ENCODE results near the gene CEMIP.

CEMIP gene

DNA sequence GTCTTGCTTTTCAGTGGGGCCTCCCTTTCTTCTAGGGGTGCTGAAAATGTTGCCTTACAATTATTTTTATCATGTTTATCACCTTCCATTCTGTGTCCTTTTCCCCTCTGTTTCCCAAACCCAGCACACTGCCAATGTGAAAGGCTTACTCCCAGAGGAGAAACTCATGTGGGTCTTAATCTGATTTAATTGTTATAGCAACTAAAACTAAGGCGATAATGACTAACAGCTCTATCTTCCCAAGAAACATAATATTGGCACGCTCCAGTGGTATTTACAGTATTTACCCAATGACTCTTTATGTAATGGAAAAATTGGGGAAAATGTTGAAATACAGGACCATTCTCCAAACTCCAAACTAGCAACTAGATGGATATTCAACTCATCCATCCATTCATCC is 152.0 kb downstream of the CEMIP start:
- no peak for DNase-seq (ENCODE audit: low read depth)

DNA sequence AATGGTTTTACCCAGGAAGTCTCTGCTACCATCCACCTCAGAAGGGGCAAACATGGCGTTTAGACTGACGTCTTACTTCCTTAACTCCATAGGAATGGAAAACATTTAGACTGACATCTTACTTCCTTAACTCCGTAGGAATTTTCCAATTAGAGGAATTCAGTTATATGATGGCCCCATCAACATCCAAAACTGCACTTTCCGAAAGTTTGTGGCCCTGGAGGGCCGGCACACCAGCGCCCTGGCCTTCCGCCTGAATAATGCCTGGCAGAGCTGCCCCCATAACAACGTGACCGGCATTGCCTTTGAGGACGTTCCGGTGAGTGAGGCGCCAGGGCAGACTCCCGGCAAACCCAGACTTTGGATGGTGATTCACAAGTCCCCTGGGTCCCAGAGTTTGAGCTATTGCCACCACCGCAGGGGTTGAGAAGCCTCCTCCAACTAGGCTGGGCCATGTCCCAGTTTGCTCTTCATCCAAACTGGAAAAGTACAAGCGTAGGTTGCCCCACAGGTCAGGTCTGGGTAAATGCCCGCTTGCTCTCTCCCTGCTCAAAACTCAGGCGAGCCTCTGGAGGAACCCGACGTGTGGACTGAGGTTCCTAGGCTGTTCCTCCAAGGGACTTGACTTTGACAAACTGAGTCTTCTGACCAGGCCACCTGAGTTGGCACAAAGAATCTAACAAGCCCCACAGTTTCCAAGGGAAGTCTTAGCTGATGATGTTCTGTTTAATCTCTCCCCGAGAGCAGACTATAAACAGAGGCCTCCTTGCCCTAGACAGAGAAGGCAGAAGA is 152.7 kb downstream of the CEMIP start:
- no peak for DNase-seq (ENCODE audit: low read depth)

- DNase-seq (ENCODE audit: low read depth): no peak
Measured at GRCh38 chr15:80932513-80932815, 153.3 kb downstream of the CEMIP start.

GRCh38 chr15:80932989-80933388 is 153.8 kb downstream of the CEMIP start:
- DNase-seq (ENCODE audit: low read depth): no peak

GRCh38 chr15:80934761-80935221 is 155.6 kb downstream of the CEMIP start:
- no peak for DNase-seq (ENCODE audit: low read depth)

DNA sequence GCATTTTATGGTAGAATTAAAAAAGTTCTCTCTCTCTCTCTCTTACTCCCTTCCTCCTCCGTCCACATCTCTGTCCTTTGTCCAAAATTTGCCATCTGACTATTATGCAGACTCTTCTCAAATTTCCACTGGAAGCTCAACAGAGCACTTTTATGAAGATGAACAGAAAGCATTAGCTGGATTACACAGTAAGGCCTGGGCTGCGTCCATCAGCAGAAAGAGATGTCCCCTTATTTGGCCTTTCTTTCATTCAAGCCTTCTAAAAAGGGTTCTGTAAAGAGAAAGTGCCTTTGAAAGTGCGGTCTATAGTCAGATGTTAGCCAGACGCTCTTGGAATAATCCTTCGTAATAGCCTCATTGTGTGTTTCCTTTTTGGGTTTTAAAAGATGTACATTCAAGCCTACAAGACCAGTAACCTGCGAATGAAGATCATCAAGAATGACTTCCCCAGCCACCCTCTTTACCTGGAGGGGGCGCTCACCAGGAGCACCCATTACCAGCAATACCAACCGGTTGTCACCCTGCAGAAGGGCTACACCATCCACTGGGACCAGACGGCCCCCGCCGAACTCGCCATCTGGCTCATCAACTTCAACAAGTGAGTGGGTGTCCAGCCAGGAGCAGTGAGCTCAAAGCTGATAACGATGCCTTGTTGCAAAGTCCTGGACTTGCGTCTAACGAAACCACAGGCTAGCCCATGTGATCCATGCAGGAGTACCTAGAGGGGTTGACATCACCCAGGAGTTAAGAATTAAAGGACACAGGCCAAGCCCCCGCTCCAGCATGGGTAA is 157.3 kb downstream of the CEMIP start:
- DNase-seq (ENCODE audit: low read depth): no peak

DNA sequence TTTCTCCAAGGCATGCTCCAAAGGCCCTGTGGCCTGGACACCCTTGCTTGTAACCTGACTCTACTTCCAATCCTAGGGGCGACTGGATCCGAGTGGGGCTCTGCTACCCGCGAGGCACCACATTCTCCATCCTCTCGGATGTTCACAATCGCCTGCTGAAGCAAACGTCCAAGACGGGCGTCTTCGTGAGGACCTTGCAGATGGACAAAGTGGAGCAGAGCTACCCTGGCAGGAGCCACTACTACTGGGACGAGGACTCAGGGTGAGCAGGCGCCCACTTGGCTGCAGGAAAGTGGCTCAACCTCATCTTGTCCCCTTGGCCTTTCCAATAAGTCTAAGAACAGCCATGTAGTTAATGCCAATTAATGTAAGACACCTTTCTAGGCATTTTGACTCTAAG is 158.5 kb downstream of the CEMIP start:
- no peak for DNase-seq (ENCODE audit: low read depth)

GRCh38 chr15:80939216-80939615 is 160.0 kb downstream of the CEMIP start:
- DNase-seq (ENCODE audit: low read depth): no peak

DNA sequence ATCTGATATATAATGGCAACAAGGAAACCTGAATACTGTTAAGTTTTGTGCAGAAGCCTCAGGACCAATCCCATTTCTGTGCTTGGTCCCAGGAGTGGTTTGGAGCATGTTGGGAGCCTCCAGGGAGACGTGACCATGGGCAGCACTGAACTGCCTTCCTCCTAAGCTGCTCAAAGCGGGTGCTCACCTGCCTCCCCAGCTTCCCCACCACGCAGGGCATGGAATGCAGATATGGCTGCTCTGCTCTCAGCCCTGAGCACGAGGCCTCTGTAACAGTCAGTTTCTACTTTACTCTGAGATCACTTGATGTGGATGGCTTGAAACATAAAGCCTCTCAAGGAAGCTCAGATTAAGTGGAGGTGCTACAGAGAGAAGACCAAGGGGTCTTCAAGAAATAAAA is 161.2 kb downstream of the CEMIP start:
- DNase-seq (ENCODE audit: low read depth): no peak

- no peak for DNase-seq (ENCODE audit: low read depth)
Measured at GRCh38 chr15:80940851-80941250, 161.7 kb downstream of the CEMIP start.

GRCh38 chr15:80942266-80942665 is 163.1 kb downstream of the CEMIP start:
- DNase-seq (ENCODE audit: low read depth): no peak

DNA sequence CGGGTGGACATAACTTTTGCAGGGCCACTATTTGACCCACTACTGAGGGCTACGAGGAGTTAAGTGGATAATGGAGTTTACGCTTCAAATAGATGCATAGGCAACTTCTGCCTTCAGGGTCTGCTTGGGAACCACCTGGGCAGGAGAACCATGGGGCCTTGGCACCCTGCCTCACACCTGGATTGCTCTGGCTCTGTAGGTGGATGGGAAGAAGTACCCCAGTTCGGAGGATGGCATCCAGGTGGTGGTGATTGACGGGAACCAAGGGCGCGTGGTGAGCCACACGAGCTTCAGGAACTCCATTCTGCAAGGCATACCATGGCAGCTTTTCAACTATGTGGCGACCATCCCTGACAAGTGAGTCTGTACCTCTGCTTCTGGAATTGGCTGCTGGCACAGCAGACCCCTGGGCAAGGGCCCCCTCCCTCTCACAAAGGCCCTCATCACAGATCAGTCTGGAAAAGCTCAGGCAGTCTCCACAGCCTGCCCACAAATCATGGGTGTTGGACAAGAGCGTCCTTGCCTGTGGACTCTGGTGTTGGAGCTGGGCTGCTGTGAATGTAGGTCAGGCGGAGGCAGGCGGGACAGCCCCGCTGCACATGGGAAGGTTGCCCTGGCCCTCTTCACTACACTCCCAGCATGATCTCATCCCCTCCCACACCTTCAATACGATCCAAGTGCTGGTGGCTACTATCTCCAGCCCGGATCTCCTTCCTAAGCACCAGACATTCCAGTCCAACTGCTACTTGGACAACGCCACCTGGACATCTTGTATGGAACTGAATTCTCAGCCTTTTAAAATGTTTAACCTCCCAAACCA is 163.8 kb downstream of the CEMIP start:
- DNase-seq (ENCODE audit: low read depth): no peak

GRCh38 chr15:80944818-80945217 is 165.6 kb downstream of the CEMIP start:
- DNase-seq (ENCODE audit: low read depth): no peak

- DNase-seq (ENCODE audit: low read depth): no peak
Measured at GRCh38 chr15:80945605-80946004, 166.4 kb downstream of the CEMIP start.

DNA sequence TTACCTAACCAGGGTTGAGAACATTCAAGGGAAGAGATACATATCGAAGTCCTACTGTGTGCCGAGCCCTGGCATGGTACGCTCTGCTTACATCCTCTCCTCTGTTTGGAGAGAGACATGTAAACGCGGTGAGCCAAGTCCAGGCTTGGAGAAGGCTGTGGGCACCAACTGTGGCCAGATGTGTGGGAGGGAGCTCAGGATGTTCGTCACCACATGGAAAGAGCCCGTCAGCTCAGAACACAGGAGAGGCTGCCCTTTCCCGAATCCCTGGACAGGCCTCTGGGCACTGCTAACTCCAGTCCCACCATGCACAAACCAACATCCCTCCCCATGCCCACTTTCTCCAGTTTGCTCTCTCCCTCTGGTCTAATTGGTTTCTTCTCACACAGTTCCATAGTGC is 167.4 kb downstream of the CEMIP start:
- DNase-seq (ENCODE audit: low read depth): no peak

DNA sequence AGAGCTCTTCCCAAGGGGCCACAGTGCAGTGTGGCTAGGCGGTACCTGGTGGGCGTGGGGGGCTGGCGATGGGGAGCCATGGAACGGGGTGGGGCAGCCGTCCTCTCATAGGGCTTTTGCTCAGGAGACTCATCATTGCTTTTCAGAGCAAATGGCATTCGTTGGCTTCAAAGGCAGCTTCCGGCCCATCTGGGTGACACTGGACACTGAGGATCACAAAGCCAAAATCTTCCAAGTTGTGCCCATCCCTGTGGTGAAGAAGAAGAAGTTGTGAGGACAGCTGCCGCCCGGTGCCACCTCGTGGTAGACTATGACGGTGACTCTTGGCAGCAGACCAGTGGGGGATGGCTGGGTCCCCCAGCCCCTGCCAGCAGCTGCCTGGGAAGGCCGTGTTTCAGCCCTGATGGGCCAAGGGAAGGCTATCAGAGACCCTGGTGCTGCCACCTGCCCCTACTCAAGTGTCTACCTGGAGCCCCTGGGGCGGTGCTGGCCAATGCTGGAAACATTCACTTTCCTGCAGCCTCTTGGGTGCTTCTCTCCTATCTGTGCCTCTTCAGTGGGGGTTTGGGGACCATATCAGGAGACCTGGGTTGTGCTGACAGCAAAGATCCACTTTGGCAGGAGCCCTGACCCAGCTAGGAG is 169.6 kb downstream of the CEMIP start:
- DNase-seq (ENCODE audit: low read depth): no peak

DNA sequence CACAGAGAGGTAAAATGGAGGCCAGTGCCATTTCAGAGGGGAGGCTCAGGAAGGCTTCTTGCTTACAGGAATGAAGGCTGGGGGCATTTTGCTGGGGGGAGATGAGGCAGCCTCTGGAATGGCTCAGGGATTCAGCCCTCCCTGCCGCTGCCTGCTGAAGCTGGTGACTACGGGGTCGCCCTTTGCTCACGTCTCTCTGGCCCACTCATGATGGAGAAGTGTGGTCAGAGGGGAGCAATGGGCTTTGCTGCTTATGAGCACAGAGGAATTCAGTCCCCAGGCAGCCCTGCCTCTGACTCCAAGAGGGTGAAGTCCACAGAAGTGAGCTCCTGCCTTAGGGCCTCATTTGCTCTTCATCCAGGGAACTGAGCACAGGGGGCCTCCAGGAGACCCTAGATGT is 170.6 kb downstream of the CEMIP start:
- DNase-seq (ENCODE audit: low read depth): no peak

- no peak for DNase-seq (ENCODE audit: low read depth)
Measured at GRCh38 chr15:80950291-80951078, 171.3 kb downstream of the CEMIP start.

- DNase-seq (ENCODE audit: low read depth): no peak
Measured at GRCh38 chr15:80951941-80952340, 172.8 kb downstream of the CEMIP start.

- DNase-seq (ENCODE audit: low read depth): no peak
Measured at GRCh38 chr15:80953001-80953952, 174.1 kb downstream of the CEMIP start.
